ENCODE data around the gene KRTAP15-1. TPM values are rescaled to one million over a fixed set of nuclear protein-coding genes. Genes with fewer than 3 reads are reported as not detected.

Gene KRTAP15-1
- total RNA-seq: not detected

GRCh38 chr21:30439975-30440374 lies at the start of gene KRTAP15-1:
Gene KRTAP15-1 (plus strand): TSS chr21:30440275. CDS start chr21:30440328, 53 bp downstream.
- Histone ChIP-seq H3K4me1 (no peaks in the 10 kb centered on the region), H3K9me3 (no peaks in the 10 kb centered on the region), H3K4me3 (no peak within 1 kb of the TSS), H3K36me3 (no peaks in the 10 kb centered on the region), H3K27ac (no peak within 1 kb of the TSS), H3K27me3 (no peaks in the 10 kb centered on the region)
- intact Hi-C loops (cut with DNase I; ENCODE audit: low total_unique reads): no loop called here
- TF ChIP-seq, protein P1, sequence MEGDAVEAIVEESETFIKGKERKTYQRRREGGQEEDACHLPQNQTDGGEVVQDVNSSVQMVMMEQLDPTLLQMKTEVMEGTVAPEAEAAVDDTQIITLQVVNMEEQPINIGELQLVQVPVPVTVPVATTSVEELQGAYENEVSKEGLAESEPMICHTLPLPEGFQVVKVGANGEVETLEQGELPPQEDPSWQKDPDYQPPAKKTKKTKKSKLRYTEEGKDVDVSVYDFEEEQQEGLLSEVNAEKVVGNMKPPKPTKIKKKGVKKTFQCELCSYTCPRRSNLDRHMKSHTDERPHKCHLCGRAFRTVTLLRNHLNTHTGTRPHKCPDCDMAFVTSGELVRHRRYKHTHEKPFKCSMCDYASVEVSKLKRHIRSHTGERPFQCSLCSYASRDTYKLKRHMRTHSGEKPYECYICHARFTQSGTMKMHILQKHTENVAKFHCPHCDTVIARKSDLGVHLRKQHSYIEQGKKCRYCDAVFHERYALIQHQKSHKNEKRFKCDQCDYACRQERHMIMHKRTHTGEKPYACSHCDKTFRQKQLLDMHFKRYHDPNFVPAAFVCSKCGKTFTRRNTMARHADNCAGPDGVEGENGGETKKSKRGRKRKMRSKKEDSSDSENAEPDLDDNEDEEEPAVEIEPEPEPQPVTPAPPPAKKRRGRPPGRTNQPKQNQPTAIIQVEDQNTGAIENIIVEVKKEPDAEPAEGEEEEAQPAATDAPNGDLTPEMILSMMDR (IDR thresholded peaks at IDR 0.05): no peak
- TF ChIP-seq POLR2A (IDR thresholded peaks at IDR 0.05): no peak
- no peak for DNase-seq

DNA sequence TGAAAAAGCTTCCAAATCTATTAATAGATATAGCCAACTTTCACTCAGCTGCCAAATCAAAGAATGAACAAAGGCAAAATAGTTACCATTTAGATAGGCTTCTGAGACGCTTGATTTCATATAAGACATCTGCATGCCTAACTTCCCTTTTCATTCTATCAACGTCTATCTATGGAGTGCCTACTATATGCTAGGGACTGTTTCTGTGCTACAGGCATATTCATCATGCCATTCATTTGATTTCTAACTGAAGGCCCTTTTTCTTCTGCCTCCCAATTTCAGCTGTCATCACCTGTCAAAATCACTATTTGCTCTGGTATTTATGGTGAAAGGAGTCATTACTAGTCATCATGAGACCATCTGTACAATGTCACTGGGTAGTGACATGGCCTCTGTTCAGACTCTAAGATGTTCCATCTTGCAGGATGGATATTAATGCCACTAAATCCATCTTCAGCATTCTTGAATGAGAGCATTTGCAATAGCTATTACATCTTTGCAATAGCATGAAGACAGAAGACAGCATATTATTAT lies 48.5 kb upstream of the KRTAP15-1 start:
- no peak overlapping the region for H3K27ac ChIP-seq
- no peak for DNase-seq
- TF ChIP-seq, protein P1 (IDR thresholded peaks at IDR 0.05): no peak
- no peak for TF ChIP-seq POLR2A (IDR thresholded peaks at IDR 0.05)
- H3K4me1 ChIP-seq: no peaks in the 10 kb centered on the region
- H3K27me3 ChIP-seq: no peaks in the 10 kb centered on the region
- H3K36me3 ChIP-seq: no peaks in the 10 kb centered on the region
- H3K9me3 ChIP-seq: no peaks in the 10 kb centered on the region
- intact Hi-C loops (cut with DNase I; ENCODE audit: low total_unique reads): no loop called here
- no peak overlapping the region for H3K4me3 ChIP-seq

DNA sequence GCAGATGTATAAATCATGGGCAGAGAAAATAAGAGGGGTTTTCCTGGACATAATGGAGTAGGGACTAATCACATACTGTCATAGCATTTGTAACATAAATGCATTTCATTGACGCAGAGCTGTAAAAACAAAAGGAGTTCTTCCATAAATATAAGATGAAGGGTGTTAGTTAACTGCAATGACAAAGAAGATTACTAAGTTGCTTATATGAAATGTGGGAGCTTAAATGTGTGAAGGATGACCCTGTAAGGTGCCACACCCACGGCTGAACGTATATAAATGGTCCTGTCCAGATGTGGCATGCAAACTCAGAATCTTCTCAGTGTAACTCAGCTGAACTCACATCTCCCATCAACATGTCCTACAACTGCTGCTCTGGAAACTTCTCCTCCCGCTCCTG lies 44.3 kb upstream of the KRTAP15-1 start, which contains the start of gene KRTAP13-1:
Gene KRTAP13-1, plus strand, starts transcription at position 301 of the 400 bp plus-strand sequence. Its CDS starts 56 bp downstream, at position 357.
- Histone ChIP-seq H3K27me3 (no peaks in the 10 kb centered on the region), H3K4me3 (no peak within 1 kb of the TSS), H3K4me1 (no peaks in the 10 kb centered on the region), H3K36me3 (no peaks in the 10 kb centered on the region), H3K9me3 (no peaks in the 10 kb centered on the region), H3K27ac (no peak within 1 kb of the TSS)
- intact Hi-C loops (cut with DNase I; ENCODE audit: low total_unique reads): no loop called here
- no peak for DNase-seq
- TF ChIP-seq POLR2A (IDR thresholded peaks at IDR 0.05): no peak
- TF ChIP-seq, protein P1 (IDR thresholded peaks at IDR 0.05): no peak

GRCh38 chr21:30408782-30409494 lies 31.1 kb upstream of the KRTAP15-1 start:
- intact Hi-C loops (cut with DNase I; ENCODE audit: low total_unique reads): no loop called here
- Histone ChIP-seq H3K9me3 (no peaks in the 10 kb centered on the region), H3K4me1 (no peaks in the 10 kb centered on the region), H3K27ac (no peak overlapping the region), H3K27me3 (no peaks in the 10 kb centered on the region), H3K4me3 (no peak overlapping the region), H3K36me3 (no peaks in the 10 kb centered on the region)
- TF ChIP-seq POLR2A (IDR thresholded peaks at IDR 0.05): no peak
- TF ChIP-seq, protein P1 (IDR thresholded peaks at IDR 0.05): no peak
- no peak for DNase-seq

- intact Hi-C loops (cut with DNase I; ENCODE audit: low total_unique reads): no loop called here
Observed at GRCh38 chr21:30415993-30416392, 24.1 kb upstream of the KRTAP15-1 start.

More at GRCh38 chr21:30415993-30416392, 24.1 kb upstream of the KRTAP15-1 start:
- Histone ChIP-seq H3K27me3 (no peaks in the 10 kb centered on the region), H3K36me3 (no peaks in the 10 kb centered on the region), H3K27ac (no peak overlapping the region), H3K4me1 (no peaks in the 10 kb centered on the region), H3K9me3 (no peaks in the 10 kb centered on the region), H3K4me3 (no peak overlapping the region)
- no peak for TF ChIP-seq POLR2A (IDR thresholded peaks at IDR 0.05)
- TF ChIP-seq, protein P1 (IDR thresholded peaks at IDR 0.05): no peak
- no peak for DNase-seq

Measured in uterus (tissue), 4 donors.